NCI-H748 (cell line): ENCODE data around the gene MACROD1.
"Not testable (repeated sequence)": the region's sequence is repeated elsewhere in the genome, so short reads cannot be mapped to it uniquely, and the experiment has no call there.

Source experiments
- DNase-seq: peaks from one replicate; lab custom pipeline; 2025; ENCODE audit not compliant: unreplicated experiment; lab: John Stamatoyannopoulos, UW

The MACROD1 gene

DNA sequence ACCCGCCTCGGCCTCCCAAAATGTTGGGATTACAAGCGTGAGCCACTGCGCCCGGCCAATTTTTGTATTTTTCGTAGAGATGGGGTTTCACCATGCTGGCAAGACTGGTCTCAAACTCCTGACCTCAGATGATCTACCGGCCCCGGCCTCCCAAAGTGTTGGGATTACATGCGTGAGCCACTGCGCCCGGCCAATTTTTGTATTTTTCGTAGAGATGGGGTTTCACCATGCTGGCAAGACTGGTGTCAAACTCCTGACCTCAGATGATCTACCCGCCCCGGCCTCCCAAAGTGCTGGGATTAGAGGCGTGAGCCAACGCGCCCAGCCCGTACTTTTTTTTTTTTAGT is 192.0 kb downstream of the MACROD1 start:
- not testable (repeated sequence) for DNase-seq

DNA sequence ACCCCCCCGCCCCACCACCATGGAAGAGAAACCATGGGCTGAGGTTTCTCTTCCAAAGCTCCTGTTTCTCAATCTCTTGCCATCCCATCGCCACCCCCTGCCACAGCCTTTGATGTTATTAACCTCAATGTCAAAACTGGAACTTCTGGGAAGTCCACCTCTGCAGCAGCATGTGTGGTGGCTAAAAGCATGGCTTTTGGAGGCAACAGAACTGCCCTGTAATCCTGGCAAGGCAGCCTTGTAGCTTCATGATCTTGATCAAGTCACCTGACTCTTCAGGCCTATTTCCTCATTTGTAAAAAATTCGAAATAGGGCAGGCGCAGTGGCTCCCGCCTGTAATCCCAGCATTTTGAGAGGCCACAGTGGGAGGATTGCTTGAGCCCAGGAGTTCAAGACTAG is 195.0 kb downstream of the MACROD1 start:
- no peak for DNase-seq

DNA sequence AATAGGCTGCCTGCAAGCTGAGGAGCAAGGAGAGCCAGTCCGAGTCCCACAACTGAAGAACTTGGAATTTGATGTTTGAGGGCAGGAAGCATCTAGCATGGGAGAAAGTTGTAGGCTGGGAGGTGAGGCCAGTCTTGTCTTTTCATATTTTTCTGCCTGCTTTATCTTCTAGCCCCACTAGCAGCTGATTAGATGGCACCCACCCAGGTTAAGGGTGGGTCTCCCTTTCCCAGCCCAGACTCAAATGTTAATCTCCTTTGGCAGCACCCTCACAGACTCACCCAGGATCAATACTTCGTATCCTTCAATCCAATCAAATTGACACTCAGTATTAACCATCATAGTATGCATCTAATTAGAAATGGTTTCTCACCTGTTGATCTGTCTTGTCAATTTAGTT is 196.5 kb downstream of the MACROD1 start:
- no peak for DNase-seq

DNA sequence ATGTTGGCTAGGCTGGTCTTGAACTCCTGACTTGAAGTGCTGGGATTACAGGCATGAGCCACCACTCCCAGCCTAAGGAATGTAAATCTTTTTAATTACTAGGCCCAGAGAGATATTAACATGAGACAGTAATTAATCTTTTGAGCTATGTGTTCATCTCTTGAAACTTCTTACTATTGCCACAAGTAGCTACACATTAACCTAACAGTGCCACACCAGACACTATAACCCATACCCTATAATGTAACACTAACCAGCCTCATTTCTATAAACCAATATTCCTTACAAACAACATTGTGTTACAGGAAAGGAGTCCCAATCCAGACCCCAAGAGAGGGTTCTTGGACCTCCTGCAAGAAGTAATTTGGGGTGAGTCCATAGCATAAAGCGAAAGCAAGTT is 199.5 kb downstream of the MACROD1 start:
- DNase-seq, result no peak

DNA sequence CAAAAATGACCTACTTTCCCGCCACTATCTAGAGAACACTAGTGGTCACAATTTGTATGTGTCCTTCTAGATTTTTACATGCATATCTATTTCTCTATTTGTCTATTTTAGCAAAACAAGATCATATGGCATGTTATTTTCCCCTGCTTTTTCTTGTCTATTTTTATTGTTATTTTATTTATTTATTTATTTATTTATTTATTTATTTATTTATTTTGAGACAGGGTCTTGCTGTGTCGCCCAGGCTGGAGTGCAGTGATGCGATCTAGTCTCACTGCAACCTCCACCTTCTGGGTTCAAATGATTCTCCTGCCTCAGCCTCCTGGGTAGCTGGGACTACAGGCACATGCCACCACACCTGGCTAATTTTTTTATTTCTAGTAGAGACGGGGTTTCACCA is 202.0 kb downstream of the MACROD1 start:
- DNase-seq, result not testable (repeated sequence)

DNA sequence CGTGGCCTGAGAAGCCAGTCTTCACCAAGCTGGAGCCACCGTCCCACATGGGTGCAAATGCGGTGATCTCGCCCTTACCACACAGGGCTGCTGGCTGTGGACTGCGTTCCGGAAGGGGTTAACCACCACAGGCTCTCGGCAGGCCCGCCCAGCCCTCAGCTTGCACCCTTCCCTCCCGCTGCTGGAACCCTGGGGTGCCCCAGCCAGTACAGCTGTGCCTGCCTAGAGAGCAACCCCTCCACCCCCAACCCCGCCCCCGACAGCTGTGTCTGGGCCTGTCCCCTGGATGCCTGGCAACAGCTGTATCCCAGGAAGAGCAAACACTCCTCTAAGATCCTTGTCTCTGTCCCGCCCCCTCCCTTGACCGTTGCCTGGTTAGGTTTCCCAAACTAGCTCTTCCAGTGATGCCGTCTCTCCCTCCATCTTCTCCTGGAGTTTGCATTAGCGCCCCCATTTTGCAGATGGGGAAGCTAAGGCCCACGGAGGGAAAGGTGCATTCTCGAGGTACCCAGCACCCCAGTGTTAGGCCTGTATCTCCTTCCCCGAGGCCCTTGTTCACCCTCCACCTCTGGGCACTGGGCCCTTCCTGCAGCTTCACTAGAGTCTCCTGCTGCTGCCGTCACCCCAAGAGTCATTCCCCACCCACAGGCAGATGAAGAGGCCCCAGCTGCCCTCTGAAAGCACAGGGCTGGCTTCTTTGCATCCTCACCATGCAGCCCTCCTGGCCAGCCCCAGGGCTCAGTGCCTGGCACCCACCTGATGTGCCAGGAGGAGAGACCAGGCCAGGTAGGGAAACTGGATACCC is 204.1 kb downstream of the MACROD1 start:
- DNase-seq, result peak; percentile 57

DNA sequence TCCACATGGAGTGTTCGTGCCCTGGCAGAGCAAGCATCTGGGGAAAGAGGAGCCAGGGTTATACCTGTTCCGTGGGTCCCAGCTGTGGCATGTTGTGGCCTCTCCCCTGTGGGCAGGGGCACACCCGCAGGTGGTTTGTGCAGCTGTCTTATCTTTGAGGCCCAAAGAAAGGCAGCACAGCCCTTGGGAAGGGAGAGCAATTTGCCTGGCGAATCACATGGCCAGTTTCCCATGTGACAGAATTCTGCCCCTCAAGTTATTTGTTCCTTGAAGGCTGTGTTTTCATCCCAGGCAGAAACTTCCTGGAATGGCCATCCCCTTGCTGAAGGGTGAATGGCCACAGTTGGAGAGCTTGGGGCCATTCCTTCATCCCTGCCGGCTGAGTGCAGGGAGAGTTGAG is 207.9 kb downstream of the MACROD1 start:
- DNase-seq, result no peak

DNA sequence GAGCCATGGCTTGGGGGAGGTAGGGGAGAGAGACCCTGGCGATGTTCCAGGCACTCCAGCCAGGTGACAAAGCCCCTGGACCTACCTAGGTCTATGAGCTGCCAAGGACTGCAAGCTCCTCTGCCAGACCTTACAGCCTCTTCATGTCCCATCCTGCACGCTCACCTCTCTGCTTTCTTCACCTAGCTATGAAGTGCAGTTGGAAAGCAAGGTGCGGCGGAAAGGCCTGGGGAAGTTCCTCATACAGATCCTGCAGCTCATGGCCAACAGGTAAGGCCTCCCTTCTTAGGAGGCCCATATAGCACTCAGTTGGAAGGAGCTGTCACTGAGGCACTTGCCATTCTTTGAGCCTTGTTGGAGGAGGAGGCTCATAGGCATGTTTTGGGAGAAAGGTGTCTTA is 213.3 kb downstream of the MACROD1 start:
- DNase-seq, result no peak

DNA sequence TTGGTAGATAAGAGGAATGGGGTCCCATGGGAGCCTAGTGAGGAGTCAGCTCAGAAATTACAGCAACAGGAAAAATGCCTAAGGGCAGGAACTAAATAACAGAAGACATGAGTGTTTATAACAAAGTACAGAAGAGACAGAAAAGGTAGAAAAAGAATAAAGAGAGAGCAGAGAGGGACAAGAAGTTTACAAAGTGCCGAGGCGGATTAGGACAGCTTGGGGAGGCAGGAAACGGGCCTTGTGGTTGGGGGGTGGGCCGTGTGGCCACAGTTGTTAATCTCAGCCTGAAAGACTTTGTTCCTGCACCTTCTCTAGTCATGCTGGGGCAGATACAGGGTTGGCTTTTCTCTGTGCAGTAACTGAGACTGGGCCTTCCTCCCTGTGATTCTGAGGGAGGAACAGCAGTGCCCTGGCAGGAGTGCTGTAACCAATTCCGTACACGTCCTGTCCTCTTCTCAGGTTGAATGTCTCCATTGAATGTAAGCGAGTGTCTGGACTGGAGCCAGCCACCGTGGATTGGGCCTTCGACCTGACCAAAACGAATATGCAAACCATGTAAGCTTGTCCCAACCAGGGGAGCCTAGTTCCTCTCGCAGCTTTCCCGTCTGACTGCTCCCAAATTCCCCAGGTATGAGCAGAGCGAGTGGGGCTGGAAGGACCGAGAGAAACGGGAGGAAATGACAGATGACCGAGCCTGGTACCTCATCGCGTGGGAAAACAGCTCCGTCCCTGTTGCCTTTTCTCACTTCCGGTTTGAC is 214.0 kb downstream of the MACROD1 start:
- no peak for DNase-seq
